Dedifferentiated amniotic fluid mesenchymal stem cell (primary cell): Measurements from ENCODE around the gene LRRFIP1.

ENCODE experiments used
- DNase-seq: peaks from one replicate; pipeline ENCODE4 v3.0.0-alpha.2; 2016; ENCODE audit errors: extremely low spot score

The LRRFIP1 gene

DNA sequence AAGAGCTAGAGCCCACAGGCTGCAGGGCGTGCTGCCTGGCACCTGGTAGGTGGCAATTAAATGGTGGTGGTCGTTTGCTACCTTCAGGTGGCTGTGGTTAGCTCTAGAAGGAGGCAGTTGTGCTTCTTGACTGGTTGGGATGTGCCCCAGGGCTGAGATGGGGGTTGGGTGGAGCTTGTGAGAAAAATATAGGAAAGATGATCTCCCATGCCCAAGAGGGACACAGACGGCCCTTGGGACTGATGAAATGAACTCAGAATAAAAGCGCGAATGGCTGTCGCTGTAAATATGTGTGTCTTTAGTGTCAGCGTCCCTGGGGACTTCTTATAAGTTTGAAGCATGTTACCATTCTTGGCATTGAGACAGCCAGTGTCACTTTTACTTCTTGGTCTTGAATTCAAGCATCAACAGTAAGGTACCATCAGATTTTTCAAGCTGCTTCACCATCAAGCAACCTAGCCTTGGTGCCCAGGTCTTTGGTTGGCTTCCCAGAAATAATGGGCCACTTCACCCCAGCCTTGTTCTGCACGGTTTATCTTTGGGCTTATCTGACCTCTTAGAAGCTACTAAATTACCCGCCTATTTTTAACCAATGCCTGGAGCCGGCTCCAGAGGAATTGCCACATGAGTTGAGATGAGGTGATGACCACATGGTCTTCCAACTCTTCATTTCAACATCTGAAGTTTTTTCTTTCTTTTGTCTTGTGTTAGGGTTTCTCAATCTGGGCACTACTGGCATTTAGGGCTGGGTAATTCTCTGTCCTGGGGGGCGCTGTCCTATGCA, 11.9 kb downstream of the LRRFIP1 start:
- no peak for DNase-seq

DNA sequence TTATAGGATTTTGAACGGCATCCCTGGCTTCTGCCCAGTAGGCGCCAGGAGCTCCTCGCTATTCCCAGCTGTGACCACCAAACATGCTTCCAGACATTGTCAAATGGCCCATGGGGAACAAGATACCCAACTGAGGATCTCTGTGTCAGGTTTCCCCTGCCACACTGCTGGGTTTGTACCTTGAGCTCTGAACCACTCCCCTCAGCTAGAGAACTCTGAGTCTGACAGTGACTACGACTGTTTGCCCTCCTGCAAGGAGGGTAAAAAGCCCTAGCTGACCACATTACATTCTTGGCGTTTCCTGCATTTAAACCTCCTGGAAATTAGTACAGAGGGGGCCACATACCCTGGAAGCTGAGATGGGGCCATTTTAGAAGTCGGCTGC, 12.4 kb downstream of the LRRFIP1 start:
- no peak for DNase-seq

DNA sequence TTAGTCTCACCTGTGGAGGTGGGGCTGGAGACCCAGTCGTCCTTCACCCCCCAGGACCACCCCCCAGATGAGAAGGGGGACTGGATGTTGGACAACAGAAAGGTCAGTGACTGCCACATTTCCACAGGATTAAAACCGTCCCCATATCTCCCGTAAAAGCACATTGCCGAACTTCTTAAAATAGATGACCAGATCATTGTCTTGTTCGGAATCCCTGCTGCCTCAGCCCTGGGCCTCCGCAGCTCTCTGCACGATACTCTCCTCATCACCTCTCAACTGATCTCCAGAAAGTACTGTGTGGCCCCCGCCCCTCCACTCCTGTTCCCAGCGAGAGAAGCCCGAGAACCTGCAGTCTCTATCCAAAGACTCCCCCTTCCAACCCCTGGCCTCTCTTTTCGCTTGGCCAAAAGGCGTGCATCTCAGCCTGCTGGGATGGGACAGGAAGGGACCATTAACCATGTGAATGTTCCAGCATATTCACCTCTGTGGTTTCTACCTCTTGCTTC, 13.2 kb downstream of the LRRFIP1 start:
- DNase-seq: no peak

- no peak for DNase-seq
Measured at GRCh38 chr2:237642038-237642734, 14.8 kb downstream of the LRRFIP1 start.

GRCh38 chr2:237643066-237643465, 15.7 kb downstream of the LRRFIP1 start:
- DNase-seq: no peak

DNA sequence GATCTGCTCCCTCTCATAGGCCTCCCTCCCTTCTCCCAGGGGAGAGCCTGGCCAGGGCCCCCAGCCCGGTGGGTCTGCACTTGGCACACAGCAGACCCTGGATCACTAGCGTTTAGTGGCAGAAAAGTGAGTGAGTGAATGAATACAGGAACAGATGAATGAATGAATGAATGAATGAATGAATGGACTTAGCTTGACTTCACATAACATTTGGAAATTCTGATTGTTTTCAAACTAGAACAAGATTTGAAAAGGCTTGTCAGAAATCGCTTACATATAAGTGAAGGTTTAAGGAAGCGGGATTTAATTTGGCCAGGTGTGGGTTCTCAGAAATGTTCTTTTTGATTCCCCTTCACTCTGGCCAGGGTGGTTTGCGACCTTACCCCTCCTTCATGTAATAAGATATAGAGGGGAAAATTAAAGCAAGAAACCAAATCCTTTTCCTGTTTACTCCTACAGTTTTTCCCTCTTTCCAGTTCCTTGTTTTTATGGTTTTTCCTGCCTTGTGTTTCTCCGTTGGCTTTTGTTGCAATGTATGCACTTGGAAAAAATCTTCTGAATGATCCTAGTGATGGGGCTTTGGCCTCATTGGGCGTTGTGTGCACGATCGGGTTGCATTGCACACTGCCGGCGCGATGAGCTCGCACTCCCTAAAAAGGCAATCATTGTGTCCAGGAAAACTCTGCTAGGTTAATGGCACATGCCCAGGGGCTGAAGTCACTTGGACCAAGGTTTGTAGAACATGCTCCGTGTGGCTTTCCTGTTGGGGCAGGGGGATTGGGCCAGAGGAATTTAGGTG, 16.4 kb downstream of the LRRFIP1 start:
- DNase-seq: no peak

GRCh38 chr2:237644381-237644703, 17.0 kb downstream of the LRRFIP1 start:
- no peak for DNase-seq

DNA sequence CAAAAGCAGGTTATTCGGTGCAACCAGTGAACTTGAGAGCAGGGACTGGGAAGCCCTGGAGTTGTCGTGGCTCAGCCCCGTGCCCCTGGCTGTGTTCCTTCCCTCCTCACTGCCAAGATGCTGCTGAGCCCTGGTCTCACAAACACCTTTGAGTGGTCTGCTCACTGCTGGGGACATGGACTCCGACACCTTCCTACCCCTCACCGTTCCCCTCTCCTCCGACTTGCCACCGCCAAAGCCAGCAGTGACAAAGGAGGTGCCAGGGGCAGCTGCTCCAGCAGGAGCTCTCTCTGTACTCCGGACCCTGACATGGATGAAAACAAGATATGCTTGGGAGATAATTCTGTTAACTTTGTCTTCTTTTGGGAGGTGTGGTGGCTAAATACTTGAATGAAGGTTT, 17.9 kb downstream of the LRRFIP1 start:
- DNase-seq: no peak

- no peak for DNase-seq
Measured at GRCh38 chr2:237647176-237648015, 20.0 kb downstream of the LRRFIP1 start.

GRCh38 chr2:237648016-237648381, 20.6 kb downstream of the LRRFIP1 start:
- no peak for DNase-seq

DNA sequence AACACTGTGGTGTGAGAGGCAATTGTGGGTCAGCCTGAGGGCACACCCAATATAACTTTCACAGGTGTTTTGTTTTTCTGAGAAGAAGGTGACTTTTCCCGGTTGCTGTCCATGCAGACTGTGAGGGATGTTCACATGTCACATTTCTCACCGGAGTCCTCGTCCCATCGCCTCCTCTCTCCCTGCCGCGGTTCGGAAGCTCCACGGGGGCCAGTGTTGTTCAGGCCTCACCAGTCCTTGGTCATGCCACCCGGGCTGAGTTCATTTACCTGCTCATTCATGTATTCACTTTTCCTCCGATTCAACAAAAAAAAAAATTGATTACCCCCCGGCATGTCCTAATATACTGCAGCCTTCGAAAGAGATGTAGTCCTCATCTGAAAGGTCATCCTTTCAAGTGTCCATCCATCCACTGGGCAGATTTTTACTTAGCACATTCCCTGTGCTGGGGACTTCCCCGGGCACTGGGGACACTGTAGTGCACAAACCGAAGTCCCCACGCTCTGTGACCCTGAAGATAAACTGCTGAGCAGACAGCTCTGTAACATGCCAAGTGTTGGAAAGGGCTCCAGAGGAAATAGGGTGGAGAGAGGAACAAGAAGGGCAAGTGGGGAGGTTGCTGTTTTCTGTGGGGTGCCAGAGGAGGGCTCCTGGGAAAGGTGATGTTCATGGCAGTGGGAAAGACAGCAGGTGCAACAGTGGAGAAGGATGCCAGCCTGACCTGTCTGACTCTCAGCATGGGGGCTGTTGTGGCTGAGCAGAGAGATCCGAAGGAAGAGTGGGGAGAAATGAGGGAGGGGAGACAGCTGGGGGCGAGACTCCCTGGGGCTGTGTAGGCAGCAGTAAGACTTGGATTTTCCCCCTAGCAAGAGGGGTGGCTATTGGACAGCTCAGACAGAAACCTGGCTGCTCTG, 22.4 kb downstream of the LRRFIP1 start:
- DNase-seq: no peak

- no peak for DNase-seq
Measured at GRCh38 chr2:237650455-237650850, 23.1 kb downstream of the LRRFIP1 start.

DNA sequence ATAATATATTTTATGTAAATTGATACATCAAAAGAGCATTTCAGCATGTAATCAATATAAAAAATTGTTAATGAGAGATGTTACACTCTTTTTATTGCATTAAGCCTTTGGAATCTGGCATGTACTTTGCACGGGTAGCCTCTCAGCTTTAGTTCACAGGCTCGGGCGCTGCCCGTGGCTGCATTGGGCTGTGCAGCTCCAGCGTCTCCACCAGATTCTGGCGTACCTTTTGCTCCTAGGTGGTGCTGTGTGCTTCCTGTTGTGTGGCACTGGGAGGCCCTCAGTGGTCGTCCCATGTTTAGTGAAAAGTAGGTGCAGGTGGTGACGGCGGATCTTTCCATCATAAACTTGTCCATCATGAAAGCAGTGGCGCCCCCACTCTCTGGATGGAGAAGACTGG, 24.4 kb downstream of the LRRFIP1 start:
- DNase-seq: no peak

GRCh38 chr2:237652181-237652580, 24.8 kb downstream of the LRRFIP1 start:
- DNase-seq: no peak

DNA sequence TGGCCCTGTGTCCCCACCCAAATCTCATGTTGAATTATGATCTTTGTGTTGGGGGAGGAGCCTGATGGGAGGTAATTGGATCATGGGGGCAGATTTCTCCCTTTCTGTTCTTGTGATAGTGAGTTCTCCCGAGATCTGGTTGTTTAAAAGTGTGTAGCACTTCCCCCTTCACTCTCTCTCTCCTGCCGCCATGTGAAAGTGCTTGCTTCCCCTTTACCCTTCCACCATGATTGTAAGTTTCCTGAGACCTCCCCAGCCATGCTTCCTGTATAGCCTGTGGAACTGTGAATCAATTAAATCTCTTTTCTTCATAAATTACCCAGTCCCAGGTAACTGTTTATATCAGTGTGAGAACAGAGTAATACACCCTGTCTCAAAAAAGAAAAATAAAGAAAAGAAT, 25.5 kb downstream of the LRRFIP1 start:
- DNase-seq: no peak

DNA sequence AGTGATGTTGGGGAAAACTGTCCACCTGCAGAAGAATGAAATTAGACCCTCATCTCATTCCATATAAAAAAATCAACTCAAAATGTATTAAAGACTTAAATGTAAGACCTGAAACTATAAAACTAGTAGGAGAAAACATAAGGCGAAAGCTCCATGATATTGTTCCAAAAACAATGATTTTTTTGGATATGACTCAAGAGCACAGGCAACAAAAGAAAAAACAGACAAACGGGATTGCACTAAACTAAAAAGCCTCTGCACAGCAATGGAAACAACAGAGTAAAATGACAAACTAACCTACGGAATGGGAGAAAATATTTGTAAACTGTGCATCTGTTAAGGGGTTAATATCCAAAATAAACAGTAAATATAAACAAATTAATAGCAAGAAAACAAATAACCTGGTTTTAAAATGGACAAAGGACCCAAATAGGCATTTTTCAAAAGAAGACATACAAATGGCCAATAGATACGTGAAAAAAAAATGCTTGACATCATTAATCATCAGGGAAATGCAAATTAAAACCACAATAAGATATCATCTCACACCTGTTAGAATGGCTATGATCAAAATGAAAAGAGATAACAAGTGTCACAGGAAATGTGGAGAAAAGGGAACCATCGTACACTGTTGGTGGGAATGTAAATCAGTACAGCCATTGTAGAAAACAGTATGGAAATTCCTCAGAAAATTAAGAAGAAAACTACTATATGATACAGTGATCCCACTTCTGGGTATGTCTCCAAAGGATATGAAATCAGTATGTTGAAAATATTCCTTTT, 26.6 kb downstream of the LRRFIP1 start:
- no peak for DNase-seq

GRCh38 chr2:237657063-237657462, 29.7 kb downstream of the LRRFIP1 start:
- no peak for DNase-seq

- DNase-seq: no peak
Measured at GRCh38 chr2:237660381-237660900, 33.1 kb downstream of the LRRFIP1 start.

DNA sequence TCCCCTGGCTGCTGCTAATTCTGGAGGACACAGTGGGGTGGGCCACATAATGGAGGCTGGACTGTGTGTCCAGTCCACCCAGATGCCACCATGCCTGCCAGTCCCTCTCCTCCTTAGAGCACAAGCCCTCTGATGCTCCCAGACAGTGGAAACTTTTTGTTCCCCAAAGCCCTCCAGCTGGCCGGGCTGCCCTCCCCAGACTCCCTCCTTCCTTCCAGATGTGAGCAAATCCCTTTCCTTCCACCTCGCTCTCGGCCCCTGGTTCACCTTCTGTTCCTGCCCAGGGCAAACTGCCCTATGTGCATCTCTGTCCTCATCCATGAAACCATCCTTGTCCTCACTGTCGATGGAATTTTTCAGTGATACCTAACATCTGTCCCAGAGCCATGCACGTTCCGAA, 33.9 kb downstream of the LRRFIP1 start:
- no peak for DNase-seq
